Fibroblast of pulmonary artery (primary cell): ENCODE measurements around the gene KCNQ4.

ENCODE experiments used
- DNase-seq: peaks from one replicate; pipeline ENCODE4 v3.0.0-alpha.2; 2010; ENCODE audit warnings: low read depth
- H3K4me3 ChIP-seq: replicated peaks from 2 replicates; pipeline ENCODE4 v1.5.1; 2011; ENCODE audit warnings: low read depth, mild to moderate bottlenecking, control low read depth, low read length, moderate library complexity
- TF ChIP-seq, protein P1 (sequence below): IDR thresholded peaks from 2 replicates; pipeline ENCODE4 v1.5.1; 2011; ENCODE audit warnings: mild to moderate bottlenecking, control low read depth, low read length, inconsistent platforms; ENCODE audit errors: missing control alignments

The KCNQ4 gene

DNA sequence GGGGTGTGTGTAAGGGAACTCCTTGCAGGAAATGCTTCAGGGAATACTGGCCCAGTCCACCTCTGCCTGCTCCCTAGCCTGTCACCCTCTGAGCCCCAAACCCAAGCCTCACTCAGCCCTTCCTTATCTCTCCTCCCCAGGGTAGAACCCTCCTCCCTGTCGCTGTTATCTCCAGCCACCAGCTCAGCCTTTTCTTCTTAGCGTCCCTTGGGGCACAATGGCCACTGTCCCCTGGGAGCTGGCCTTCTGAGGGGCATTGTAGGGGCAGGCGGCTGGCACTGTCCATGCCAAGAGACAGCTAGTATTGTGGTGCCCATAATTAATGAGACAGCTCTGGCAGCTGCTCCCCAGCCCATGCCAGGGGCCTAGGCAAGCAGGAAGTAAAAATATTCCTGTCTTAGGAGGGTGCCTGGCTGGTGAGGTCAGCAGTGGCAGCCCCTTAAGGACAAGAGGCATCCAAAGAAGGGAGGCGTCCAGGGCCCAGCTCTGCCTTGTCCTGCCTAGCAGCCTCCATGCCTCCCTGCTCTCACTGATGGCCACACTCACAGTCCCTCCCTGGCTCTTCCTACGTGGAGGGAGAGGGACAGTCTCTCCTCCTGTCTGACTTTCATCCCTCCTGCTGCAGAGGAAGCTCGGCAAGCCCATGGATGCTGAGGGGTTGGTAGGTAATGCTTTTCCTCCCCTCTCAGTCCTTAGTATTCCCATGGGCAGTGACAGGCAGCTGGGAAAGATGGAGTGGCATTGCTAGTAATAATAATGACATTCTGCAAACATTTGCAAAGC, 37.5 kb downstream of the KCNQ4 start:
- no peak for DNase-seq
- TF ChIP-seq, protein P1, sequence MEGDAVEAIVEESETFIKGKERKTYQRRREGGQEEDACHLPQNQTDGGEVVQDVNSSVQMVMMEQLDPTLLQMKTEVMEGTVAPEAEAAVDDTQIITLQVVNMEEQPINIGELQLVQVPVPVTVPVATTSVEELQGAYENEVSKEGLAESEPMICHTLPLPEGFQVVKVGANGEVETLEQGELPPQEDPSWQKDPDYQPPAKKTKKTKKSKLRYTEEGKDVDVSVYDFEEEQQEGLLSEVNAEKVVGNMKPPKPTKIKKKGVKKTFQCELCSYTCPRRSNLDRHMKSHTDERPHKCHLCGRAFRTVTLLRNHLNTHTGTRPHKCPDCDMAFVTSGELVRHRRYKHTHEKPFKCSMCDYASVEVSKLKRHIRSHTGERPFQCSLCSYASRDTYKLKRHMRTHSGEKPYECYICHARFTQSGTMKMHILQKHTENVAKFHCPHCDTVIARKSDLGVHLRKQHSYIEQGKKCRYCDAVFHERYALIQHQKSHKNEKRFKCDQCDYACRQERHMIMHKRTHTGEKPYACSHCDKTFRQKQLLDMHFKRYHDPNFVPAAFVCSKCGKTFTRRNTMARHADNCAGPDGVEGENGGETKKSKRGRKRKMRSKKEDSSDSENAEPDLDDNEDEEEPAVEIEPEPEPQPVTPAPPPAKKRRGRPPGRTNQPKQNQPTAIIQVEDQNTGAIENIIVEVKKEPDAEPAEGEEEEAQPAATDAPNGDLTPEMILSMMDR: no peak
- H3K4me3 ChIP-seq: no peak overlapping the region

DNA sequence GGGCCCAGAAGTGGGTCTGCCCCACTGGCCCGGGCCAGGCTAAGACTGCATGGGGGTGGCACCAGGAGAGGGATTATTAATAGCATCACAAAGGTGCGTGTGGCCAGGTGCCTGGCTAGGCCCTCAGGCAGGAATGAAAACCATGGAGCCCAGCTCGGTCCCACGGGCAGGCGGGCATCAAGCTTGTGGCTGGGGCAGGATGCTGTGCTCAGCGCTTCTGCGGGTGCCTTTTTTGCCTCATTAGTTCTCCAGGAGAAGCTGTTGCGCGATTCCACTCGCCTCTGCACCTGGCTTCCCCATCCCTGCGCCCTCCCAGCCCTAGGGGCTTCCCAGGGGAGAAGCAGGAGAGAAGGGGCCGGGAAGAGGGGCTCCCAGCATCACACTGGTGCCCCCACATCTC, 39.3 kb downstream of the KCNQ4 start:
- DNase-seq: no peak
- TF ChIP-seq, protein P1: no peak
- no peak overlapping the region for H3K4me3 ChIP-seq

DNA sequence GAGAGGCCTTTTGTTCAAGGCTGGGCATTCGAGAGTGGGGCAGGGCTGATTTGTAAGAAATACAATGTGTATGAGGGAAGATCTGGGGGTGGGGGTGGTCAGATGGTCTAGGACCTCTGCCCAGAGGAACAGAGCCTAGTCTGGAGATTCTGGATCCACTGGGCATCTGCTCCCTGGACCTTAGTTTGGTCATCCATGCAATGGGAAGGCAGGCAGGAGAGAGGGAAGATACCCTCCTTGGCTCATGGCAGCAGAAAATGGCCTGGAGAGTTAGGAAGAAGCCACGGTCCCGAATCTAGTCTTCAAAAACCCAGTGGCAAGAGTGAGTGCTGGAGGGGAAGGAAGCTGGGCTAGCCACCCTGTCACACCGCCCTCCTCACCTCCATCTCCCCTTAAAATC, 39.8 kb downstream of the KCNQ4 start:
- no peak overlapping the region for H3K4me3 ChIP-seq
- no peak for DNase-seq
- TF ChIP-seq, protein P1: no peak

DNA sequence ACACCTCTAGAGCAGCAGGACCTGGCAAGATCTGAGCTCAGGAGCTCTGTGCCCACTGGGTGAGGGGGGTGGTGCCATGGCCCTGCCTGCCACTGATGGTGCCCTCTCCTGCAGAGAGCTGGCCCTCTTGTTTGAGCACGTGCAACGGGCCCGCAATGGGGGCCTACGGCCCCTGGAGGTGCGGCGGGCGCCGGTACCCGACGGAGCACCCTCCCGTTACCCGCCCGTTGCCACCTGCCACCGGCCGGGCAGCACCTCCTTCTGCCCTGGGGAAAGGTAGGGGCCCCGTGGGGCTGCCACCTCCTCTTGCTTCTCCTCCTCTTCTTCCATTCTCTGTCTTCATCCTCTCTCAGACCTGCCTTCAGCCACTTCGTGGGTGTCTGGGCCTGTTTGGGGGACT, 40.4 kb downstream of the KCNQ4 start:
- no peak overlapping the region for H3K4me3 ChIP-seq
- no peak for DNase-seq
- TF ChIP-seq, protein P1: no peak

DNA sequence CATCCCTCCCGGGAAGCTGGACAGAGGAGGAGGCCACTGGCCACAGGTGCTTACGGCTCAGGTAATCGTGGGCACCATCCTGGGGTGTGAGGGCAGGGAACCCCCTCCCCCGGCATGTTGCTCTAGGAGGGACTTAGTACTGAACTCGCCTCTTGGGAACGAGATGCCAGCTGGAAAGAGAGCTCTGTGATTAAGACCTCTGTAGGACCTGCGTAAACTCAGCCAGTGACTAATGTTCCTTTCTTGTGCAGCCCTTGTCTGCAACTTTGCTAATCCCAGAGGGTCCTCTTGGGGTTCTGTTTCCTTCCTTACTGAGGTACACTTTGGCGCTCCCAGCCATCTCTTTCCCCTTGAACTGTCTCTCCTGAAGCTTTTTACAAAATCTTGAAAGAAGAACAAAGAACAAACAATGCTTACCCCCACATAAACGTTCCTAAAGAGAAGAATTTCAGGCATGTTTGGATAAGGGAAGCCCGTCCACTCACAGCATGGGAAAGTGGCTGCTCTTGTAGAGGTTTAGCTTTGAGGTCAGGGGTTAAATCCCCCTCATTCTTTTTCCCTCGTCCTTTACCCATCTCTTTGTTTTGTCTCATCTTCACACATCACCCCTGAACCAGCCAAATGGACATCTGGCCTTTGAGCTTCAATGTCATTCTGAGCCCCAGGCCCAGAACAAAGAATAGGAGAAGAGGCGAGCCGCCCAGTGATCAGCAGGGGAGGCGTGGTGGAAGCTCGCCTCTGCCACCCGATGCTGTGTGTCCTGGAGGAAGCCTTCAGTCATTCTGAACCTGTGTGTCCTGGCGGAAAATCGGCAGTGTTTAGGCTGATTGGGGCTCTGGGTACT, 41.2 kb downstream of the KCNQ4 start:
- H3K4me3 ChIP-seq: no peak overlapping the region
- TF ChIP-seq, protein P1: no peak
- peak; percentile 61 for DNase-seq

DNA sequence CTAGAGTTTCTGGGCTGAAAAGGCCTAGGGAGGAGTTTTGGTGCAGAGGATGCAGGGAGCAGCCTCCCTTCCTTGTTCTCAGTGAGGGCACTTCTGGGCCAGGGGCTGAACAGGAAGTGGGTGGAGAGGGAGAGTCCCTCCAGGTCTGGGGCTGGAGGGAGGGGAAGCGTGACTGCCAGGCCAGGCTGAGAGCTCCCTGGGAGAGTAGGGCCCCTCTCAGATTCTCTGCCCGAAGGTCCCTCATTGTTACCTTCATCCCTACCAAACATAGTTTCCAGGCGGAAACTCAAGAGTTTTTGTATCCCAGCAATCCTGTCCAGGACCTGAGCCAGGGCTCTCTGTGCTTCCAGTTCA, 41.8 kb downstream of the KCNQ4 start:
- TF ChIP-seq, protein P1: no peak
- H3K4me3 ChIP-seq: no peak overlapping the region
- no peak for DNase-seq
